HG02763 (cell line): ENCODE results near the gene ST6GALNAC3.
A peak's percentile ranks its signal among the peaks of the same experiment; 100 is the strongest.
"Not testable (repeated sequence)": the region's sequence is repeated elsewhere in the genome, so short reads cannot be mapped to it uniquely, and the experiment has no call there.

Experiments used
- ATAC-seq: cut with Tn5 transposase; IDR thresholded peaks from one replicate; pipeline ENCODE4 v1.9.1; 2021; ENCODE audit warnings: mild to moderate bottlenecking, moderate library complexity; ENCODE audit not compliant: unreplicated experiment

Gene ST6GALNAC3

DNA sequence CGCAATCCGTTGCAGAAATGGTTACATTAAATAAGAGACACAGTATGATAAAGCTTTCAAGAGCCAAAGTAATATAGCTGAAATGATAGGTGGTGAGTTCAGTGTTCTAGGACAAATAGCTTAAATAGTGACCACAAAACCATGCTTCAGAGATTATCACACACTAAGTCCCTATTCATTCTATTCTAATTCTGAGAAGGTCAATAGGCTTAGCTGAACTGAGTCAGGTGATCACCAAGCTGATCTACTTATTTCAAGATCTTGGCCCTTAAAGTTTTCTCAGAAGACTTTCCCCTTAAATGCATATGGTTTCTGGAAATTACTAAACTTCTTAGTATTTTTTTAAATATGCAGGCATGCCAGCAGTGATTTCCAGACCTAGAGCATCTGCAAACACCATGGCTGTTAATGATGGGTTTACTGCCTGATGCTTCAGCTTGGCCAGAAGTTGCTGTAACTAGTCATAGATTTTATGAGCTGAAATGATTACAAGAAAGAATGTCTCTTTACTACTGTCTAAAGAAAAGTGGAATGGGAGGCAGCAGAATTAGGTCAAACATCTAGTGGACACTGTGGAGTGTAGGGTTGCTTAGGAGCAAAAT lies 242.9 kb downstream of the ST6GALNAC3 start:
- ATAC-seq: no peak

DNA sequence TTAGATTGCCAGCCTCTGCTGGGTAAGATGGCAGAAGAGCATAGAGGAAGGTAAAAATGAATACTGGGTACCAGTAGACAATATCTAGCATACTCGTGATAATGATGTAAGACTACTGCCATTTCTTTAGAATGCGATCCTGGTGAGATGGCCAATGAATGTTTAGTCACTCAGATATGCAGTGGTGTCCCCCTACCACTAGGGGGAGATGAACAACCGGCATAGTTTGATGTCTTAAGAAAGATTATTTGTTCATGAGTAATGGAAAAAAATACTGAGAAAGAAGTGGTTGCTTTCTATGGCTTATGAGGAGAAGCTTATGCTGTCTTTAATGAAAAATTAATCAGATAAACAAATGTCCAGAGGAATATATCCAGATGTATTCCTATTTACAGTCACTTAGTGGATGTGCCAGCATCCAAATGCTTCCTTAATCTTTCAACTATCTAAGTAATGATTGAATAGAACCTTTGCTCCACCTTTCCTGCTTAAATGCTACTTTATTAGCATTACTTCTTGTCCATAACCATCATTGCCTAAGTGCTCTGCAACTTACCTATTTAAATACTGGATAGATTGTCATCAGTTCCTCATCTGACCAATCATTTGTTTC lies 256.6 kb downstream of the ST6GALNAC3 start:
- peak; percentile 76 for ATAC-seq

DNA sequence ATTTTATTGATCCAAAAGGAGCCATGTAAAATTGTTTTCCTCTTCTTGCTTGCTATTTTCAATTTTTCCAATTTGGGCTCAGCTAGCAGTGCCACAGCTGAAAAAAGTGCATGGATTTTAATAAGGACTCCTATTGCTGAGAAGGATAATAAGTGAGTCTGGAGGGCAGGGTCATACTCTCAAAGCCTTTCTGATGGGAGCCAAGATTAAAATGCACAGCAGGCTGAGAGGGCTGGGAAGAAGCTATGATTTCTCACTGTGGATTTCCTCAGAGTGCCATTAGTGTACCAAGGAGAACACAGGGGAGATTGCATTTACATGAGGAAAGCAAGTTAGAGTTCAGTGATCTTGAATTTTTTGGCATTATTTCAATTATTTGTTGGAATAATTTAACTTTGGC lies 261.3 kb downstream of the ST6GALNAC3 start:
- ATAC-seq: no peak

DNA sequence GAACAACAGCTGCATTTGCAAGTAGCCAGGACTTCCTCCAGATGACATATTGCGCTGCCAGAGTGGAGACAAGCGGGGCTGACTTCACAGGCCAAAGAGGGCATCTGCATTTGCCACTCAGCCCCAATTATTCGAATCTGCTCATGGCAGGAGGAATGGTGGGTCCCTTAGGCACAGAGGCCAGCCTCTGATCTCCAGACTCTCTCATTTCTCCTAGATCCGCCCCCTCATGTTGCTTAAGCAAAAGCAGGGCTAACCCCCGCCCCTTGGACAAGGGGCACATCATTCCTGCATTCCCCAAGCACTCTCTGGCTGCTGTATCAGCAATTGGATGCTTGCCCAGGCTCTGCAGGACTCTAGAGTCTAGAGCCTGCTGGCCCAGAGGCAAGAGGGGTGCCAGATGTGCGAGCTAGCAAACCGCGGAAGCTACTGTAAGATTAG lies 262.4 kb downstream of the ST6GALNAC3 start:
- no peak for ATAC-seq

DNA sequence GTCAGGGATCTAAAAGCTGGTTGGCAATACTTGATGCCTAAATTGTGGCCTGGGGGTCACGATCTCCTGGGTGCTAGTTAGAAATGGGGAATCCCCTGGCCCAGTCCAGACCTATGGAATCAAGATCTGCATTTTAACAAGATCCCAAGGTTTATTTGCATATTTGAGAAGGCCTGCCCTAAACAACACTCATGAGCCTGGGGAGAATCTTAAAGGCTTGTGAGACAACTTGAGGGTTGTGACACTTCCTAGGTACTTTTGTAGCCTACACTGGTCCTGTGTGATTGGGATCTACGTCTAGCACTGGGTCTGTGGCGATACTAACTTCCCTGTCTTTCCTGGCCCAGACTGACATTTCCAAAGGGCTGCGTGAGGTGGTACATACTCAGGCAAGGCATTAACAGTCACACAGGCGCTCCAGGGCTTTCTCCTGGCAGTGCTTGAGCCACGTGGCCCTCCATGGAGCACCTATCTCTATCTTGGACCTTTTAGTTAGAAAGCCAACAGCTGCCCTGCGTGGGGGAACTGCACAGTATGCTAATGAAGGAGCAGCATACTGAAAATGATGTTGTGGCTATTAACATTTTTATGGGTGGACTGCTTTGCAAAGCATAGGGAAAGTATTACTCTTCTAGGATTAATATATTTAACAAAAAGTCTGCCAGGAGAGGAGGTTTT lies 263.1 kb downstream of the ST6GALNAC3 start:
- ATAC-seq: no peak

DNA sequence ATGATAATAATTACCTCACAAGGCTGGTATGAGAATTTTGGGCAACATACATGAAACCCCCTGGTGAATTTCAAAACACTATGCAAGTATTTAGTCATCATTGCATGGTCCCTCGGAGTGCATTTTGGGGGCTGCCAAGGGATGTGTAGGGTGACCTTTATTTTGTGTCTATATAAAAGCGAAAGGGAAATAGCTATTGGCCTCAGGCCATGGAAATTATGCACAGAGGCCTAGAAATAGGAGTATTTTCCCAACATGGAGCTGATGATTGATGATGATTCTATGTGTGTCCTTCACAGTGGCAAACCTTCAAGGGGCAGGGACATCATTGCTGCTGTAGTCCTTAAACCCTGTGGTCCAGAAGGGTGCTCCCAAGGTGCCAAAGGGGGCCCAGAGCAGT lies 265.5 kb downstream of the ST6GALNAC3 start:
- ATAC-seq: no peak

DNA sequence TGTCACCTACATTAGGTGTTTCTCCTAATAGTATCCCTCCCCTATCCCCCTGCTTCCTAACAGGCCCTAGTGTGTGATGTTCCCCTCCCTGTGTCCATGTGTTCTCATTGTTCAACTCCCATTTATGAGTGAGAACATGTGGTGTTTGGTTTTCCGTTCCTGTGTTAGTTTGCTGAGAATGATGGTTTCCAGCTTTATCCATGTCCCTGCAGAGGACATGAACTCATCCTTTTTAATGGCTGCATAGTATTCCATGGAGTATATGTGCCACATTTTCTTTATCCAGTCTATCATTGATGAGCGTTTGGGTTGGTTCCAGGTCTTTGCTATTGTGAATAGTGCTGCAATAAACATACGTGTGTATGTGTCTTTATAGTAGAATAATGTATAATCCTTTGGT lies 267.3 kb downstream of the ST6GALNAC3 start:
- not testable (repeated sequence) for ATAC-seq

DNA sequence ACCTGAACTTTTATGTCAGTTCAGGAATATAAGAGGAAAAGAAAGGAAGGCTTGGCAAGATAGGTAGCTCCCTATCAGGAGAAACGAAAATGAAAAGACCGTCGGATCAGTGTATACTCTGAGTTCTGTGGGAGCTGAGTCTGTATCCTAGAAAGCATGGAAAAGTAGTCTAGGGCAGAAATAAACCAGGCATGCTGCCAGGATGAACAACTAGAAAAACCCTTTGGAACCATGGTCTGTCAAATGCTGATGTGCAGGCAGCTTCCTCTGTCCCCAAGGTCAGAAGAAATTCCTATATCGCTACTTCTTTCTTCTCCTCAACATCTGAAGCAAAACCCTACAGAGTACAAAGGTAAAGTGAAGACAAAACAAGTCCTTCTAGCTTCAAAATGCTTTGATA lies 268.8 kb downstream of the ST6GALNAC3 start:
- ATAC-seq: no peak

DNA sequence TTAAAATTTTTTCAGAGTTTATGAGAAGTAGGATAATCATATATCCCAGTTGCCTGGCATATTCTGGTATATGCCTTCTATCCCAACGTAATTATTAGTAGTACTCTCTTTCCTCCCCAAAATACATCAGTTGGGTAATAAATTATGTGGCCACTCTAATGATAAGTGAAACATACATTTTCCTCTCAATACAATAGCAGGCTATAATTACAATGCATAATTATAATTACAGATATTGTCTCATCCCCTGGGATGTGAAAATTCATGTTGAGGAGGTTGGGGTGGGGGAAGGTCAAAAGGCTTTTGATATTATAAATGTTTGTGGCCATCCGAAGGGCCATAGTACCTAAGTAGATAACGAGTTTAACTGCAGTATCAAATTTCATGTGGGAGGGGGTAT lies 277.1 kb downstream of the ST6GALNAC3 start:
- ATAC-seq: no peak

DNA sequence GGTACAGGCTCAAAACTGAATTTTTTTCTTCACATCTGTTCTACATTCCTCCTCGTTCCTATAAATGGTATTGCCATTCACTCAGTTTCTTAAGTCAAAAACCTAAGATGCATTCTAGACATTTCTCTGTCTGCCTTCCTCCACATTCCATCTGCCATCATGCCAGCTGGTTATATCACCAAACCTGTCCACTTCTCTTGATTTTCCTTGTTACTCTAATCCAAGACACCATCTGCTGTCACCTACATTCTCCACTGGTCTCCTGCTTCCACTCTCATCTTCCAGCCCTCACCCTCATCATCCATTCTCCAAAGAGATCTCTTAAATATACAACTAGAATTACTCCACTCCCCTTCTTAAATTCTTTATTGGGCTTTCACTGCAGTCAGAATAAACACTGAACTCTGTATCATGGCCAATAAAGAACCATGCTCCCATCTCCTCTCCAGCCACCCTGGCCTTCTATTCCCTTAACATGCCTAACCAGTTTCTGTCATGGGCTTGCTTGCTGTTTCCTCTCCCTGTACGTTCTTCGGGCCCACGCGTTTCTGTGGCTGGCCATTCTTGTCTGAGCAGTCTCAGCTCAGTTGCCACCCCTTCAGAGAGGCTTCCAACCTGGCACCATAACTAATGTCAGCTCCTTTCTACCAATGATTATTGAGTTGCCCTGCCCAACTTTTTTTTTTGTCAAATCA lies 278.3 kb downstream of the ST6GALNAC3 start:
- no peak for ATAC-seq

DNA sequence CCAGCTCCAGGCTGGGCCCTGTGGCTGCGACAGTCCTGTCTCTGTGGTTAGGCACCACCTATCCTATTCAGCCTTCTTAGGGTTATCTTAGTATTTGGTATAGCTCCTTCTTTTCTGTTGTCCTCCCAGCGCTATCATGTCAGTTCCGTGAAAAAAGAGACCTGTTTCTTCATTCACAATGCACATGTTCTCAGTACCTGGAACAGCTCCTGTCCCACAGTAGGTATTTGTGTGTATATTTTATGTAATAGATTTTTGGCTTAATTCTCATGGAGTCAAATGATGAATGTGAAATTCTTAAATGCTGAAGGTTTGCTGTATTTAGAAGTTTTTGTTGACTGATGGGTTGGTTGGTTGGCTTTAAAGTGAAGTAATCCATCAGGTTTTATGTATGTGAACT lies 279.7 kb downstream of the ST6GALNAC3 start:
- ATAC-seq: no peak

DNA sequence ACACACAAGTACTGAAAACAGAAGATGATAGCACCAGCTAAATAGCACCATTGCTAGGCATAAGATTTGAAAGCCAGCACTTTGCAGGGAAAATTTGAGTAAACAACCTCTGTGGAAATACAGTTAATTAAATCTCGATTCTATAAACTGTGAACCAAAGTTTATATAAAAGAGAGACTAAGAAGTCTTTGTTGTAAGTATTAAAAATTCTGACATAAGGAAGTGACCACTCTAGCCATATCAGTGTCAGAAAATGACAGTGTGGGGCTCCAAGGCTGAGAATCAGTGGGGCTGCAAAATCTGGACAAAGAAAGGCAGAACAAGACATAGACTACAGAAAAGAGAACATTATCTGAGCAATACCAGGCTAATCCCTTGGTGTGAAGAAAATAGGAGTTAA lies 292.2 kb downstream of the ST6GALNAC3 start:
- ATAC-seq: no peak

DNA sequence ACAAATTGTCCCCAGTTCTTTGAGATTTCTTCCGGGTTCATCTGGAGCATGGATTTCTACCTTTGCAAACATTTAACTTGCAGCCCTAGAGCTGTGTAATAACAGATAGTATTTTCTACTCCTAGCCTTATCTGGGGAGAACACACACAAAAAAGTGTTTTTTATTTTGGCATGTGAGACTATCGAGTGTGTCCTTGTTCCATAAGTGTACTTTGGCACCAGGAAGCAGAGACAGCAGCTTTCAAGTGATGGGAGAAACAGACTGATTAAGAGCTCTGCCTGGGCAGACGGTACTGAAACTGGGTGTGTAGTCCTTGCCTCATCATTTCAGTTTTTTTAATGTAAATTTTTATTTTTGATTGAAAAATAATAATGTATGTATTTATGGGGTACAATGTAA lies 297.4 kb downstream of the ST6GALNAC3 start:
- ATAC-seq: no peak

DNA sequence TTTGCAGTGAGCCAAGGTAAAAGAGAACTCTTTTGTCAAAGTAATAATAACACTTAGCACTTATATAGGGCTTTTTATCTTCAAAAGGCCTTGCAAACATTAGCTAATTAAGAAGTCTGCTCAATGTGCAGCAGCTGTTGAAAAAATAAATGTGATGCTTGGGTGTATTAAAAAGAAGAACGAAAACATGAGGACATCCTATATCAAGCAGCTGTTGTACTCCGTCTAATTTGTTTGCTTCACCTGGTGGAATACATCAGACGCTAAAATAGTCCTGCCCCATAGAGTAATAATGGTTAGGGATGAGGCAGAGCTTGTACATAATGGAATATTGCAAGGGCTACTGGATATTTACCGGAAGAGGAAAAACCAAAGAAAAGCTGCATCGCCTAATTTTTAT lies 299.5 kb downstream of the ST6GALNAC3 start:
- ATAC-seq: no peak

DNA sequence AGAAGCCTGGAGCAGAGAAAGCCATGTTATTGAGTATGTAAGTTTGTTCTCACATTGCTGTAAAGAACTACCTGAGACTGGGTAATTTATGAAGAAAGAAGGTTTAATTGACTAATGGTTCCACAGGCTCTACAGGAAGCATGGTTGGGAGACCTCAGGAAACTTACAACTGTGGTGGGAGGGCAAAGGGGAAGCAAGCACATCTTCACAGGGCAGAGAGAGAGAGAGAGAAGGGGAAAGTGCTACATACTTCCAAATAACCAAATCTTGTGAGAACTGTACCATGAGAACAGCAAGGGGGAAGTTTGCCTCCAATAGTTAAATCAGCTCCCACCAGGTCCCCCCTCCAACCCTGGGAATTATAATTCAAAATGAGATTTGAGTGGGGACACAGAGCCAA lies 302.7 kb downstream of the ST6GALNAC3 start:
- ATAC-seq: no peak

DNA sequence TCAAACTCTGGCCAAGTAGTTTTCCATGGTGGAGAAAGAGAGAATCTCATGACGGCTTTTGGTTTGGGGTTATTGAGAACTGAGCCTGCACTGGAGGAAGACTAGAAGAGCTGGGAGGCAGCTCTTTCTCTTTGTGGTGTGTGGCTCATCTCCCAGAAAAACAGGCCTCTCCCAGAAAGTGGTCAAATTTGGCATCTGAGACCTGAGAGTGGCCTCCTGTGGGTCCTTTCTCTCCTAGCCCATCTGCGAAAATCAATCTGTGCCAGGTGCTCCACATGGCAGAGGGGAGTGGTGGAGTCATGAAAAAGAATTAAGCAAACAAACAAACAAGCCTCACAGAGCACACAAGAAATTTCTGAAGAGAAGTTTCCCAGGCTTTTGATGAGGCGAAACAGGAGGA lies 305.0 kb downstream of the ST6GALNAC3 start:
- ATAC-seq: no peak

DNA sequence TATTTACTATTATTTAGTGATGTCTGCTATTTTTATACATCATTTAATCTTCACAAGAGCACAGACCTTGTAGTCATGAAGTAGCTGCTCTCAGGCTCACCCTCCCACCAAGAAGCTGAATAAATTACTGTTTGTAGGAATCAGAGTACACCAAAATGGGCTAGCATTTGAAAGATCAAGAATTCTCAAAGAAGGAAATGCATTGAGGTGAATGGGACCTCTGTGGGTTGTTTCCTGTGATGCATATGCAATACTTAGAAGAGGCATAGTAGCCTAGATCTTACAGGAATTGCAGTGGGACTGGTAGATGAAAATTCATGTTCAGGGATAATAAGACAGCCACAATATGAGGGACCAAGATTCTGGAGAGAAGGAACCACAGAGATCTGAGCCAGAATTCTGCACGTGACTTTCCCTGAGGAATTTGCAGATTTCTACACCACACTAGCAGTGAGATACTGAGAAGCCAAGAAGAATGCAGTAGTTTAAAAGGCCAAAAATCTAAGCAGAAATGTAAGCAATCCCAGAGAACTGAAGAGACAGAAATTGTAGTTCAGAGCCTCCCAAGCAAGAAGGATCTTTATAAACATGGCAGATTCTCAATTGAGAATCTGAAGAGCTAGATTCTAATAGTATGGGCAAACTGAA lies 307.0 kb downstream of the ST6GALNAC3 start:
- no peak for ATAC-seq

DNA sequence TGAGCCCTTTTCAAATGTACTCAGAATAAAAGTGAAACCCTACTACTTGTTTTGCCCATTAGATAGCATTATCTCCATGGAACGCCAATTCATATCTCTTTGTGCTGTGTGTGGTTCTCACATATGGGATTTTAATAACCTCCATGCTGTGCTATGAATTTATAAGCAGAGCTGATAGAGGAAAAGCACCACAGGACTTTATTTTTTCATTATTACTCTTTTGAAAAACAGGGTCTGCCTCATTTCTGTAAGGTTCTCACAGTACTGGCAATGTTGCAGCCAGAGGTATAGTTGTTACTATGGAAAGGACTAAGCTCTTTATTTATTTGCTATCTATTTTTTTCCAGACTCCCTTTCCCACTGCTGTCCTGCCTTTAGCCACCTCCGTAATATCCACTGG lies 313.7 kb downstream of the ST6GALNAC3 start:
- no peak for ATAC-seq

DNA sequence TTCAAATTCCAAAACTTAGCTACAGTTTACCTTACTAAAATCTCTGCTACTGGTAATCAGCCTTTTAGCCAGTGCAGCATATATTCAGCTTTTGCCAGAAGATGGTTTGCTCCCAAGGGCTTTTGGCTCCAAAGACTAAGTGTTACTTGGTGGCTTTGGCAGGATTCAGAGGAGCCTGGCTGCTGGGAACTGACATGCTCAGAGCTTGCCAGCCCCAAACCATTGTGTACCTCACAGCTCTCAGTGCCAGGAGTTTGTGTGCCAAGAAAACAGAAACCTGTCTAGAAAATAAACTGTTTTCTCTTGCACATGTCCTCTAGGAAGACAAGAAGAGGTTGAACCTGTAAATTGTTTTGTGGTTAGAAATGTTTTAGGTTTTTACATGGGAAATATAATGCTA lies 315.9 kb downstream of the ST6GALNAC3 start:
- ATAC-seq: no peak

DNA sequence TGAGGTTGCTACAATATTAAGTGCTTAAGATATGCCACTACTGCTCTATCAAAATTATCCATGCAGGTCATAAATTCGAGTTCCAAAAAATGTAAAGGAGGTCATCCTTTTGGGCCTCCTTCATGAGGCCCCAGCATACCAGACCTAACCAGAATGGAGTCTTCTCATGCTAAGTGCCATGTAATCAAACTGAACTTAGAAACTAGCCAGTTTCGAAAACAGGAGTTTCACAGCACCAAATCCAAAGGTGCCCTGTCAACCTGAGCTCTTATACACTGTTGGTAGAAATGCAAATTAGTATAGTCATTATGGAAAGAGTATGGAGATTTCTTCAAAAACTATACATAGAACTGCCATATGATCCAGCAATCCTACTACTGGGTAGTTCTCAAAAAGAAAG lies 320.5 kb downstream of the ST6GALNAC3 start:
- ATAC-seq: no peak

DNA sequence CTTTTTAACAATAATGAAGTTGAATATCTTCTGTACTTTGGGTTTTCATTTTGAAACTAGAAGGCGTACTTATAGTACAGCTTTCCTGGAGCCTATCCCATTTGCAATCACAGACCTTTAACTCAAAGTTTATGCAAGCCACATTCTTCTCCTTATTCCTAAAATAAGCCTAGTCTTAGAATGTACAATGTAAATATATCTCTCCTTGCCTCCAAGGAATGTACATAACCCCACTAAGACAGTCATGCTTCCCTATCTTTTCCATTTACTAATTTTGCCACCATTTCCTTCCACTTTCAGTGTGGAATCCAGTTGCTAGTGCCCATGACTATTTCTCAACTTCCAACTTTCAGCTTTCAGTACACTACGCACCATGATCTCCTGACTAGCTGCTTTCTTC lies 327.6 kb downstream of the ST6GALNAC3 start:
- ATAC-seq: no peak
